ENCODE data around the gene MAZ.

MAZ gene

GRCh38 chr16:29858149-29858849 lies 52.0 kb downstream of the MAZ start:
- DNase-seq: no peak

- no peak for DNase-seq
These were observed 52.6 kb downstream of the MAZ start for GRCh38 chr16:29858974-29859373.

GRCh38 chr16:29860218-29860617 lies 53.9 kb downstream of the MAZ start:
- no peak for DNase-seq
